Measurements from ENCODE around the gene PPP1CC.

PPP1CC gene

GRCh38 chr12:110742718-110743570 is at the start of gene PPP1CC:
Gene PPP1CC, minus strand, starts transcription at chr12:110742891. Its CDS starts 184 bp downstream, at chr12:110742707.
- Histone ChIP-seq H3K36me3 (ENCODE audit: insufficient read depth, low read length) (peaks cover 9% of the 10 kb centered on the region), H3K4me1 (ENCODE audit: insufficient read depth, low read length) (peaks cover 34% of the 10 kb centered on the region), H3K9me3 (ENCODE audit: low read length) (no peaks in the 10 kb centered on the region), H3K4me3 (ENCODE audit: low read length) (peak within 1 kb of the TSS; percentile 98), H3K27me3 (ENCODE audit: insufficient read depth, low read length) (no peaks in the 10 kb centered on the region), H2AFZ (ENCODE audit: low read depth, low read length) (peak within 1 kb of the TSS; percentile 90)

DNA sequence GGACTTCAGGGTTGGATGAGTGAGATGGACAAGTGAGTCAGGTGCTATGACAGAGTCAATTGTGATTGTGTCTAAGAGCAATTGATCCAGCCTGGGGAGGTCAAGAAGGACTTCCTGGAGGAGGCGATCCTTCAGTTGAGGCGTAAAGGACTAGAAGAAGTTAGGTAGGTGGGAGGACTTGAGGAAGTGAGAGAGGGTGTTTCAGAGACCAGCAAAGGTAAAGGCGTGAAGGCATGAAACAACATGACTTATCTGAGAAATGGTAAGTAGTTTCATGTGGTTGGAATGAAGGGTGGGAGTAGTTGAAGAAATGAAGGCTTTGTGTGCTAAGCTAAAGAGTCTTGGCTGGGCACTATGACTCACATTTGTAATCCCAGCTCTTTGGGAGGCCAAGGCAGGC is 48.9 kb upstream of the PPP1CC start:
- Histone ChIP-seq H3K9me3 (ENCODE audit: low read length) (no peaks in the 10 kb centered on the region), H3K4me3 (ENCODE audit: low read length) (no peak overlapping the region), H3K27me3 (ENCODE audit: insufficient read depth, low read length) (no peaks in the 10 kb centered on the region), H3K4me1 (ENCODE audit: insufficient read depth, low read length) (no peaks in the 10 kb centered on the region), H2AFZ (ENCODE audit: low read depth, low read length) (no peak overlapping the region), H3K36me3 (ENCODE audit: insufficient read depth, low read length) (no peaks in the 10 kb centered on the region)

DNA sequence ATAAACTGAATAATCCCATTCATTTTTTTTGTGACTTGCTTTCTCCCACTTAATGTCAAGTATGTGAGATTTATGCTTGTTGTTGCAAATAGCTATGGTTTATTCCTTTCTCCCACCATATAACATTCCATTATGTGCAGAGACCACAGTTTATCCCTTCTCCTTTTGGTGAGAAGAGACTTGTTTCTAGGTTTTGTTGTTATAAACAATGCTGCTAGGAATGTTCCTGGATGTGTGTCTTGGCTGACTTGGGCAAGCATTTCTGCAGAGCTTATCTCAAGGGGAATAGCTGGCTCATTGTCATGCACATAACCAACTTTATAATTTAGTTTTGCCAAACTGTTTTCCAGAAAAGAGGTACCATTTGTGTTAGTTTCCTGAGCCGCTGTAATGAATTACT is 47.6 kb upstream of the PPP1CC start:
- Histone ChIP-seq H3K4me3 (ENCODE audit: low read length) (no peak overlapping the region), H3K27me3 (ENCODE audit: insufficient read depth, low read length) (no peaks in the 10 kb centered on the region), H2AFZ (ENCODE audit: low read depth, low read length) (no peak overlapping the region), H3K9me3 (ENCODE audit: low read length) (no peaks in the 10 kb centered on the region), H3K36me3 (ENCODE audit: insufficient read depth, low read length) (no peaks in the 10 kb centered on the region), H3K4me1 (ENCODE audit: insufficient read depth, low read length) (no peaks in the 10 kb centered on the region)

GRCh38 chr12:110786012-110786411 is 43.3 kb upstream of the PPP1CC start:
- Histone ChIP-seq H3K4me1 (ENCODE audit: insufficient read depth, low read length) (no peaks in the 10 kb centered on the region), H2AFZ (ENCODE audit: low read depth, low read length) (no peak overlapping the region), H3K27me3 (ENCODE audit: insufficient read depth, low read length) (peaks cover 2% of the 10 kb centered on the region), H3K9me3 (ENCODE audit: low read length) (no peaks in the 10 kb centered on the region), H3K36me3 (ENCODE audit: insufficient read depth, low read length) (no peaks in the 10 kb centered on the region), H3K4me3 (ENCODE audit: low read length) (no peak overlapping the region)

DNA sequence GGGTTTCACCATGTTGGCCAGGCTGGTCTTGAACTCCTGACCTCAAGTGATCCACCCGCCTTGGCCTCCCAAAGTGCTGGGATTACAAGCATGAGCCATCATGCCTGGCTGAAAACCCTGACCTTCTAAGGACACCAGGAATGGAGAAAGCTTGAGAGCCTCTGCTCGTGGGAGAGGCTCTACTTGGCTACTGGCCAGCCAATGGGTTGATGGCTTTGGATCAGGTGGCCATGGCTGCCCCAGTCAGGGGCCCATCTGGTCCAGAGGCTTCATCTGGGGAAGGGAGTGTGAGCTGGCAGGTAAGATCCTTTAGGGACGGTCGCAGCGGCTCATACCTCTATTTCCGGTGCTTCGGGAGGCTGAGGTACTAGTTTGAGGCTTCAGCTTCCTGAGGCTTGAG is 42.5 kb upstream of the PPP1CC start:
- no peak overlapping the region for H2AFZ ChIP-seq (ENCODE audit: low read depth, low read length)
- no peaks in the 10 kb centered on the region for H3K9me3 ChIP-seq (ENCODE audit: low read length)
- no peaks in the 10 kb centered on the region for H3K4me1 ChIP-seq (ENCODE audit: insufficient read depth, low read length)
- H3K36me3 ChIP-seq (ENCODE audit: insufficient read depth, low read length), result no peaks in the 10 kb centered on the region
- peaks cover 2% of the 10 kb centered on the region for H3K27me3 ChIP-seq (ENCODE audit: insufficient read depth, low read length)
- no peak overlapping the region for H3K4me3 ChIP-seq (ENCODE audit: low read length)

DNA sequence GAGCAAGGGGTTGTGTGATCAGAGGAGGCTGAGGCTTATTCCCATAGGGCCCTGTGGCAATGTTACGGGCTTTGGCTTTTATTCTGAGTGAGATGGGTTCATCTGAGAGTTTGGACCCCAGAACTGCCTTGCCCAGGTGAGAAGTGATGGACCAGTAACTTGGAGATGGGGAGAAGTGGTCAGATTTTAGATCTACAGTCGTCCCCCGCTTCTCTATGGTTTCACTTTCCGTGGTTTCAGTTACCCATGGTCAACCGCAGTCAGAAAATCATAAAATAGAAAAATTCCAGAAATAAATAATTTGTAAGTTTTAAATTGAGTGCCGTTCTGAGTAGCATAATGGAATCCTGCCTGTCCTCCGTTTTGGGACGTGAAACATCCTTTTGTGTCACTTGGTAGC is 40.2 kb upstream of the PPP1CC start:
- Histone ChIP-seq H3K27me3 (ENCODE audit: insufficient read depth, low read length) (peaks cover 2% of the 10 kb centered on the region), H3K4me1 (ENCODE audit: insufficient read depth, low read length) (no peaks in the 10 kb centered on the region), H3K36me3 (ENCODE audit: insufficient read depth, low read length) (no peaks in the 10 kb centered on the region), H3K4me3 (ENCODE audit: low read length) (no peak overlapping the region), H3K9me3 (ENCODE audit: low read length) (no peaks in the 10 kb centered on the region), H2AFZ (ENCODE audit: low read depth, low read length) (no peak overlapping the region)

GRCh38 chr12:110782094-110782493 is 39.4 kb upstream of the PPP1CC start:
- H3K4me1 ChIP-seq (ENCODE audit: insufficient read depth, low read length), result no peaks in the 10 kb centered on the region
- H3K27me3 ChIP-seq (ENCODE audit: insufficient read depth, low read length), result peaks cover 2% of the 10 kb centered on the region

GRCh38 chr12:110780448-110780847 is 37.8 kb upstream of the PPP1CC start:
- Histone ChIP-seq H2AFZ (ENCODE audit: low read depth, low read length) (no peak overlapping the region), H3K36me3 (ENCODE audit: insufficient read depth, low read length) (no peaks in the 10 kb centered on the region), H3K9me3 (ENCODE audit: low read length) (no peaks in the 10 kb centered on the region), H3K27me3 (ENCODE audit: insufficient read depth, low read length) (peaks cover 2% of the 10 kb centered on the region), H3K4me1 (ENCODE audit: insufficient read depth, low read length) (no peaks in the 10 kb centered on the region), H3K4me3 (ENCODE audit: low read length) (no peak overlapping the region)

More at GRCh38 chr12:110782094-110782493, 39.4 kb upstream of the PPP1CC start:
- no peaks in the 10 kb centered on the region for H3K36me3 ChIP-seq (ENCODE audit: insufficient read depth, low read length)
- no peaks in the 10 kb centered on the region for H3K9me3 ChIP-seq (ENCODE audit: low read length)
- H3K4me3 ChIP-seq (ENCODE audit: low read length), result no peak overlapping the region
- H2AFZ ChIP-seq (ENCODE audit: low read depth, low read length), result no peak overlapping the region

GRCh38 chr12:110778833-110779577 is 36.3 kb upstream of the PPP1CC start:
- Histone ChIP-seq H3K27me3 (ENCODE audit: insufficient read depth, low read length) (peaks cover 2% of the 10 kb centered on the region), H3K4me3 (ENCODE audit: low read length) (no peak overlapping the region), H3K36me3 (ENCODE audit: insufficient read depth, low read length) (no peaks in the 10 kb centered on the region), H2AFZ (ENCODE audit: low read depth, low read length) (no peak overlapping the region), H3K9me3 (ENCODE audit: low read length) (no peaks in the 10 kb centered on the region), H3K4me1 (ENCODE audit: insufficient read depth, low read length) (no peaks in the 10 kb centered on the region)

- H3K4me1 ChIP-seq (ENCODE audit: insufficient read depth, low read length), result no peaks in the 10 kb centered on the region
- H3K36me3 ChIP-seq (ENCODE audit: insufficient read depth, low read length), result no peaks in the 10 kb centered on the region
- H3K27me3 ChIP-seq (ENCODE audit: insufficient read depth, low read length), result no peaks in the 10 kb centered on the region
- no peaks in the 10 kb centered on the region for H3K9me3 ChIP-seq (ENCODE audit: low read length)
- no peak overlapping the region for H2AFZ ChIP-seq (ENCODE audit: low read depth, low read length)
- H3K4me3 ChIP-seq (ENCODE audit: low read length), result no peak overlapping the region
Observed at GRCh38 chr12:110776410-110776809, 33.7 kb upstream of the PPP1CC start.

- no peaks in the 10 kb centered on the region for H3K36me3 ChIP-seq (ENCODE audit: insufficient read depth, low read length)
- H3K9me3 ChIP-seq (ENCODE audit: low read length), result no peaks in the 10 kb centered on the region
- no peak overlapping the region for H3K4me3 ChIP-seq (ENCODE audit: low read length)
- no peaks in the 10 kb centered on the region for H3K27me3 ChIP-seq (ENCODE audit: insufficient read depth, low read length)
- no peak overlapping the region for H2AFZ ChIP-seq (ENCODE audit: low read depth, low read length)
- no peaks in the 10 kb centered on the region for H3K4me1 ChIP-seq (ENCODE audit: insufficient read depth, low read length)
Observed at GRCh38 chr12:110775997-110776396, 33.3 kb upstream of the PPP1CC start.

DNA sequence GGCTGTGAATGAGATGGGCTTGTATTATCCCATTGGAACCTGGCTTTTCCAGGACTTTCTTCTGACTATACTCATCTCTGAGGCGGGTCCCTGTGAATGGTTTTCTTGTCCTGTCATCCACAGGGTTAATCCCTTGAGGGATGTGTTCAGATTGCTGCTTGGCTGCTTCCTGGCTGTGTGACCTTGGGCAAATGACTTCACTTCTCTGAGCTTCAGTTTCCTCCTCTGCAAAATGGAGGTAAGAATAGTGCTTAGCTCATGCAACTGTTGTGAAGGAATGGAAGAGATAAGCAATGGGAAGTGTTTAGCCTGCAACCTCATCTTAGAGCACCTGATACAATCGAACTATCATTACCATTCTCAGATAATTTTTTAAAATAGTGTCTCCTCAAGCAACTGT is 32.1 kb upstream of the PPP1CC start:
- Histone ChIP-seq H3K27me3 (ENCODE audit: insufficient read depth, low read length) (no peaks in the 10 kb centered on the region), H3K36me3 (ENCODE audit: insufficient read depth, low read length) (no peaks in the 10 kb centered on the region), H3K9me3 (ENCODE audit: low read length) (no peaks in the 10 kb centered on the region), H2AFZ (ENCODE audit: low read depth, low read length) (no peak overlapping the region), H3K4me1 (ENCODE audit: insufficient read depth, low read length) (no peaks in the 10 kb centered on the region), H3K4me3 (ENCODE audit: low read length) (no peak overlapping the region)

DNA sequence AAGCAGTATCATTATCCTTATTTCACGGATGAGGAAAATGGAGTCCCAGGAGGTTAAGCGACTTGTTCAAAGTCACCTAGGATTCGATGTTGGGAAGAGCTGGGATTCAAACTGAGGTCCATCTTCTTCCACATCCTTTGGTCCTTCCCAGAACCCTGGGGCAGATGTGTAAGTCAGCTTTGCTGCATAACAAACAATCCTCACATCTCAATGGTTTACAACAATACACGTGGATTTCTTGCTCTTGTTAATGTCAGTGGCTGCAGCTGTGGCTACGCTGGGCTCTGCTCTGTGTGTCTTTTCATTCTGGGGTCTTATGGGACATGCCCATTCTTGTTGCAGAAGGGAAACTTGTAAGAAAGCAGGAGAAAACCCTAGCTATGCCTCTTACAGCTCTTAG is 26.3 kb upstream of the PPP1CC start:
- no peak overlapping the region for H2AFZ ChIP-seq (ENCODE audit: low read depth, low read length)
- no peaks in the 10 kb centered on the region for H3K9me3 ChIP-seq (ENCODE audit: low read length)
- no peaks in the 10 kb centered on the region for H3K36me3 ChIP-seq (ENCODE audit: insufficient read depth, low read length)
- no peaks in the 10 kb centered on the region for H3K4me1 ChIP-seq (ENCODE audit: insufficient read depth, low read length)
- H3K4me3 ChIP-seq (ENCODE audit: low read length), result no peak overlapping the region
- H3K27me3 ChIP-seq (ENCODE audit: insufficient read depth, low read length), result no peaks in the 10 kb centered on the region

All from neuron (in vitro differentiated cells).